HG03196 (cell line): ENCODE measurements around the gene TC2N.
"Not testable (repeated sequence)": the region's sequence is repeated elsewhere in the genome, so short reads cannot be mapped to it uniquely, and the experiment has no call there.

Experiments used
- ATAC-seq: cut with Tn5 transposase; IDR thresholded peaks from one replicate; pipeline ENCODE4 v1.9.1; 2021; ENCODE audit not compliant: unreplicated experiment

TC2N gene

GRCh38 chr14:91889477-91890211 lies 22.3 kb upstream of the TC2N start:
- no peak for ATAC-seq

- no peak for ATAC-seq
These were observed 21.5 kb upstream of the TC2N start for GRCh38 chr14:91888641-91889476.

- no peak for ATAC-seq
These were observed 19.6 kb upstream of the TC2N start for GRCh38 chr14:91886961-91887360.

GRCh38 chr14:91885839-91886238 lies 18.5 kb upstream of the TC2N start:
- ATAC-seq, result no peak

- no peak for ATAC-seq
These were observed 17.9 kb upstream of the TC2N start for GRCh38 chr14:91885113-91885712.

GRCh38 chr14:91884664-91885063 lies 17.3 kb upstream of the TC2N start:
- ATAC-seq, result no peak

- no peak for ATAC-seq
These were observed 16.4 kb upstream of the TC2N start for GRCh38 chr14:91883753-91884152.

GRCh38 chr14:91882776-91883175 lies 15.4 kb upstream of the TC2N start:
- no peak for ATAC-seq

GRCh38 chr14:91882369-91882768 lies 15.0 kb upstream of the TC2N start:
- no peak for ATAC-seq

- no peak for ATAC-seq
These were observed 11.9 kb upstream of the TC2N start for GRCh38 chr14:91879196-91879595.

GRCh38 chr14:91878274-91878673 lies 10.9 kb upstream of the TC2N start:
- no peak for ATAC-seq

GRCh38 chr14:91877376-91877915 lies 10.1 kb upstream of the TC2N start:
- ATAC-seq, result no peak

- no peak for ATAC-seq
These were observed 9.2 kb upstream of the TC2N start for GRCh38 chr14:91876492-91876891.

GRCh38 chr14:91875525-91876286 lies 8.4 kb upstream of the TC2N start:
- no peak for ATAC-seq

- ATAC-seq, result peak; percentile 73
These were observed 6.4 kb upstream of the TC2N start for GRCh38 chr14:91873471-91874415.

- ATAC-seq, result peak; percentile 19
These were observed 5.5 kb upstream of the TC2N start for GRCh38 chr14:91872517-91873470.

- ATAC-seq, result peak; percentile 45
These were observed 4.7 kb upstream of the TC2N start for GRCh38 chr14:91872011-91872501.

- not testable (repeated sequence) for ATAC-seq
These were observed 4.1 kb upstream of the TC2N start for GRCh38 chr14:91871401-91871800.
